Stimulated activated CD8-positive, alpha-beta memory T cell treated with anti-CD3 and anti-CD28 coated beads, Interleukin-15, amount 100 ng/mL, for 24 hours (primary cell): Measurements from ENCODE around the gene BCDIN3D.
A peak's percentile ranks its signal among the peaks of the same experiment; 100 is the strongest.
"Not testable (repeated sequence)": the region's sequence is repeated elsewhere in the genome, so short reads cannot be mapped to it uniquely, and the experiment has no call there.

Experiments used
- DNase-seq: peaks from one replicate; pipeline ENCODE4 v3.0.0-alpha.2; 2020; ENCODE audit warnings: low read depth

BCDIN3D gene

DNA sequence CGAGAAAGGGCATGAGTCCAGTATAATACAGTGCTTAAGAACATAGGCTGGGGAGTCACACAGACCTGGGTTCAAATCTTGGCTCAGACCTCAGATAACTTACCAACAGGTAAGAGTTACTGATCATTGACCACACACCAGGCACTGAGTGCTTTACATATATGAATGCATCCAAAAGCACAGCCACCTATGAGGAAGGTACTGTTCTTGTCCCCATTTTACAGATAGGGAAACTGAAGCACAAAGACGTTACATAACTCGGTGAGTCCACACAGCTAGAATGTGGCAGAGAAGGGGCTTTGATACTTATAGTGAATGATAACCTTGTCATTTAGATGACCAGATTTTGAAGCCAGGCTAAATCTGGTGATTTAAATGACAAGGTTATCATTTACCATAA, 33.2 kb upstream of the BCDIN3D start:
- no peak for DNase-seq

DNA sequence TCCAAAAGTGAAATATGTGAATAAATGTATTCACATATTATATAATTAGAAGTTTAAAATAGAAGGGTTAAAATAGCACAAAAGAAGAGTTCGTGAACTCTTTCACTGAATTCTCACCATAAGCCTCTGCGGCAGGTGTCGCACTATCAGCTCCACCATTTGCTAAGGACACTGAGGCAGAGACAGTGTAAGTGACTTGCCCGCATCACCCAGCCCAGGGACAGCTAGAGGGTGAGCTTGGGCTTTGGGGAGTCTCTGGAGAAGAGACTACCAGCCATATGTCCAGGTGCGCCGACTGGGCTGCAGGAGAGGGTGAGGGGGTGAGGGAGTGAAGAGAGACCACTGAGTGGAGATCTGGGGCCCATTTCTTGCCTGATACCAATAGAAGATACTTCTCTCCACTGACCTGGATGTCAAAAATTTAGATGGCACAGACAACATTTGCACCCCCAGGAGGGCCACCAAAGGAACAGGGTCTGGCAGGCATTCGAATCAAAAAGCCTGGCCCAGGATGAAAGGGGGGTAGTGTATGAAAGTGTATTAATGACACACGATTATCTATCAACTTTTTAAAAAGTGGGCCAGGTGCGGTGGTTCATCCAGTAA, 32.3 kb upstream of the BCDIN3D start:
- DNase-seq, result no peak

DNA sequence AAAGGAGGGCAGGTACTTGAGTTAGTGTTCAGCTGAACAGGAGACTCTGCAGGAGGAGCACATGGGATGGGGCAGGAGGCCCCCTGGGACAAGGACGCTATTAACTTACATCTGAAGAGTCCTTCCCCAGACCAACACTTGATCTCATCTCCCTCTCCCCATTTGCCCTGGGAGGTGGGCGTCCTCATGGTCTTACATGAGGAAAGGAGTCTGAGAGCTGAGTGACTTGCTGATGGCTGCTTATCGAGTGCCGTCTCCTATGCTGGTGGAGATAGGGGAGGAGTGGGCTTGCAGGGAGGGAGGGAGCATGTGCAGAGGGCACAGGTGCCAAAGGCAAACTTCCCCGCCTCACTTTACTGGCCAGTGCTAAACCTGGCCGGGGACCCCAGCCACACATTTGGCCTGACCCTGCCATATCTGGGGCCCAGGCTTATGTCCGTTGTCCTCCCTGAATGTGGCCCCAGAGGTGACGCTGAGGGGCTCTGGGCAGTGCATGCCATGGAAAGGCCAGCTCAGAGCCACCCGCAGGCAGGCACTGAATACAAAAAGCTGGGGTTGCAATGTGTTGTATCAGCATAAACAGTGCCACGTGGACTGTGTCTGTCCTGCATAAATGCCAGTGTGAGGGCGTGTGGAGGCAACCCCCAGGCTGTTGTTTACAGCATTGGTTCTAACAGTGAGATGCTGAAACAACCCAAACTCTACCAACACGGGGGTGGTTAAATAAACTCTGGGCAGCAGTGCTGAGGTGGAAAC, 31.4 kb upstream of the BCDIN3D start:
- DNase-seq, result no peak

DNA sequence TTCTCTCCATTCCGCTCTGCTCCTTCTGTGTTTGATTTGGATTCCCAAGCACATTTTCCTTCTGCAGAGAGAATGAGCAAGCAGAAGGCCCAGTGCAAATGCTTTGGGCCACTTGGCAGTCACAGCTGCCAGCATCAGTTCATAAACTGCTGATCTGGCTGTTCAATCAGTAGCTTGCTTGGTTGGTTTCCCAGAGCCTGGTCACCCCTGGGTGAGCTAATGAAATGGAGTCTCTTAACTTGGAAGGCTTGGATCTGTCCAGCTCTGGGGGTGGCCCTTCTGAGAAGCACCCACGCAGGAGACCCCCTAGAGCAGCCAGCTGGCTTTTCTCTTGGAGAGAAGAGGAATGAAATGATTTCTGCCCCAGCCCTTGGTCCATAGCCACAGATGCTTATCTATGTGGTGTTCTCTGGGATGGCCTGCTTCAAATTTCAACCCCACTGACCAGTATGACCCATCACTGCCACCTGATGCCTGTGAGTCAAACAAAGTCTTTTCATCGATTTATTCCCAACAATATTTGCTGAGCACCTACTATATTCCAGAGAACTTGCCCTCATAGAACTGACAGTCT, 30.5 kb upstream of the BCDIN3D start:
- no peak for DNase-seq

DNA sequence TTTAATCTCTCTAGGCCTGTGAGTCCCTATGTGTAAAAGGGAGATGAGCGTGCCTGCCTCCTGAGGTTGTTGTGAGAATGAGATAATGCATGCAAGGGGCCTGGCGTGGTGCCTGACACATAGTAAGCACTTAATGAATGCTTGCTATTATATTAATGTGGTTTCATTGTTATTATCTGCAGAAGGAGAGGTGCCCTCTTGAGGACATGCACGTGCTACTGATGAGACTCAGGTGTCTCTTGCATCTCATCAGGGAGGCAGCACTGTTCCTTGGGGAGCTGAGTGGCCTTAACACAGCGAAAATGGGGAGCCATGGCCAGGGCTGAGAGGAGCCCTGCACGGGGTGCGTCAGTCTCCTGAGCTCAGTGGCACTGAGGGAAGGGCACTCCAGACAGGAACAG, 29.9 kb upstream of the BCDIN3D start:
- DNase-seq, result no peak

DNA sequence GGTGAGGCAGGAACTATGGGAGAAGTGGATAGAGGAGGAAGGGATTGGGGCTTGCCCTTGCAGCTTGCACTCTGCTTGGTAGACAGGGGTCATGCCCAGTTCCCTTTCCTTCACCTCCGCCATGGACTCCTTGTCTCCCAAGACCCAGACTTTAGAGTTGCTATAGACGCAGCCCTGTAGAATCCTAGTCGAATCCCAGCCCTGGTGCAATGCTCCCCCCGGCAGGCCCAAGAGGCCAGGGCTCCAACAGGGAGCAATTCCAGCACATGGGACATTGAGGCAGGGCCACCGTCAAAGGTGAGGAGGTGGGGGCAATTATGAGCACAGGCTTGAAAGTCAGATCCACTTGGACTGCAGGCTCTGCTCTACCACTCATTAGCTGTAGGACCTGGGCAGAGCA, 29.5 kb upstream of the BCDIN3D start:
- no peak for DNase-seq

DNA sequence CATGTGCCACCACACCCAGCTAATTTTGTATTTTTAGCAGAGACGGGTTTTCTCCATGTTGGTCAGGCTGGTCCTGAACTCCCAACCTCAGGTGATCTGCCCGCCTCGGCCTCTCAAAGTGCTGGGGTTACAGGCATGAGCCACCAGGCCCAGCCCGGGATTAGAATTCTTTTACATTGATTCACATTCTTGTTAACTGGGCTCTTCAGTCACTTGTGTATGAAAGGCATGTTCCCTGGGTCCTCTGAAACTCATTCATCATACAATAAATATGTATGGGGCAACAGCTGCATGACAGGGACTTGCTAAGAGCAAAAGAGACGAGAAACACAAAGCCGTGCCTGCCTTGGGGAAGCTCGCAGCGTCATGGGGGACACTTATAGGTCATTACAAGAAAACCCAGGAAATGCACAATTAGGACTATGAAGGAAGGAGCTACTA, 28.9 kb upstream of the BCDIN3D start:
- DNase-seq, result not testable (repeated sequence)

DNA sequence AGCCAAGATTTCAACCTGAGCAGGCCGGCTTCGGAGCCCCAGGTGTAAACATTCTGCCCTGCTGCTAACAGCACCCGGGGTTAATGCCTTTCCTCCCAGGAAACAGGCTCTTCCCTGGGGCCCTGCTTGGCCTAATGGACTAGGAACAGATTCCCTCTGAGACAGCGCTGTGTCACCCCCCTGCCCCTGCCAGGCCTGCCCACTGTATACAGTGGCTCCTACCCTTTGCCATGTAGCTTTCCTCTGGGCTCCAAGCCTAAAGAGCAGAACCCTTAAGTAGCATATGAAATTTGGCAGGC, 28.3 kb upstream of the BCDIN3D start:
- no peak for DNase-seq

DNA sequence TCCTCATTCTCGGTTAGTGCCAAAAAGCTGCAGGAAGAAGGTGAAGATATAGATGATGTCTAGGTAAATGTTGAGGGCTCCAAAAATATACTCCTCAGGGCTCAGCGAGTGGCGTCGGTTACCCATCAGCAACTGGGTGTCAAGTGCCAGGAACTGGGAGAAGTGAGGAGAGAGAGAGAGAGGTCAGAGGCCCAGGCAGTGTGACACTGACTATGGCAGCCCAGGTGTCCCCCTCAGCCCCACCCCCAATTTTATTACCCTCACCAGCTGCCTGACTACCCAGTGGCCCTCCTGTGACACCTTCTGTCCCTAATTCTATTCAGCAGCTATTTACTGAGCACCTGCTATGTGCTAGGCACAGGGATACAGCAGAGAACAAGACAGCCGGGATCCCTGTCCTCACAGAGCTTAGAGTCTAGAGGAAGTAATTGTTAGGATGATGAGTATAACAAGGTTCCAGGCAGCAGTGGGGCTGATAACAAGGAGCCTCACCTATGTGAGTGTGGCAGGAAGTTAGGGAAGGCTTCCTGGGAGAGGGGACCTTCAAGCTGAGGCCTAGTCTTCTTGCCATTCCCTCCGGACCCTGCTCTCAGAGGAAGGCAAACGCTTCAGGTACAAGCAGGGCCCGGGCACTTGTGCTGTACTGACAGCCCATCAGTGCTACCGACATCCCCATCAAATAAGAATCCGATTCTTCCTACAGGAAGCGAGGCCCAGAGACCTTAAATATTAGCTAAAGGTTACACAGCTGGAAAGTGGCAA, 27.8 kb upstream of the BCDIN3D start:
- DNase-seq, result no peak

DNA sequence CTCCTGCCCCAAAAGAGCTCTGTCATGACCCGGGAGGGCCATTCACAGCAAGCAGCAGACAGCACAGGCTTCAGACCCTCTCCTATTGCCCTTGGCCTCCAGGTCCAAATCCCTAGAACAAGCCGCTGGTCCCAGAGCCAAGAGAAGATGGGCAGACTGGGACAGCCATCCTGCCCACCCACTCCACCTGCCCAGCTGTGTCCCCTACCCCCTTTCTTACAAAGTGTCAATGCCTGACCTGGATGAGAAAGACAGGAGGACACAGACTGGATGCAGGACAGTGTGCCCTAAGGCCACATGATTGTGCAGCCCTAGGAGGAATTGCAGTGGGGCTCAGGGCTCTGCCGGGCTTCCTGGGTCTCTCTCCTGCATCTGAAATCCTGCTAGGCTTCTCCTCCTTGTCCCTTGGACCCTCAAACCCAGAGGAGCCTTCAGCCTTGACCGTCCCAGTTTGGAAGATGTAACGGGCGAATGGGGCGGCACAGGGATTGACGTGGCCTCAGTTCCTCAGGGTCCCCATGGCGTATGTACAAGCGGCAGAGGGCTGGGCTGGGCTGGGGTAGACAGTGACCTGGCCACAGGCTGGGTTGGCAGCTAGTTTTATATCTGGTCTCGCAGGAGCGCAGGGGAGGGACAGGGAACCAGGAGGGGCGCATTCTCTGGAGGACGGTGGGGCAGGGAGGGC, 27.1 kb upstream of the BCDIN3D start:
- DNase-seq, result no peak

DNA sequence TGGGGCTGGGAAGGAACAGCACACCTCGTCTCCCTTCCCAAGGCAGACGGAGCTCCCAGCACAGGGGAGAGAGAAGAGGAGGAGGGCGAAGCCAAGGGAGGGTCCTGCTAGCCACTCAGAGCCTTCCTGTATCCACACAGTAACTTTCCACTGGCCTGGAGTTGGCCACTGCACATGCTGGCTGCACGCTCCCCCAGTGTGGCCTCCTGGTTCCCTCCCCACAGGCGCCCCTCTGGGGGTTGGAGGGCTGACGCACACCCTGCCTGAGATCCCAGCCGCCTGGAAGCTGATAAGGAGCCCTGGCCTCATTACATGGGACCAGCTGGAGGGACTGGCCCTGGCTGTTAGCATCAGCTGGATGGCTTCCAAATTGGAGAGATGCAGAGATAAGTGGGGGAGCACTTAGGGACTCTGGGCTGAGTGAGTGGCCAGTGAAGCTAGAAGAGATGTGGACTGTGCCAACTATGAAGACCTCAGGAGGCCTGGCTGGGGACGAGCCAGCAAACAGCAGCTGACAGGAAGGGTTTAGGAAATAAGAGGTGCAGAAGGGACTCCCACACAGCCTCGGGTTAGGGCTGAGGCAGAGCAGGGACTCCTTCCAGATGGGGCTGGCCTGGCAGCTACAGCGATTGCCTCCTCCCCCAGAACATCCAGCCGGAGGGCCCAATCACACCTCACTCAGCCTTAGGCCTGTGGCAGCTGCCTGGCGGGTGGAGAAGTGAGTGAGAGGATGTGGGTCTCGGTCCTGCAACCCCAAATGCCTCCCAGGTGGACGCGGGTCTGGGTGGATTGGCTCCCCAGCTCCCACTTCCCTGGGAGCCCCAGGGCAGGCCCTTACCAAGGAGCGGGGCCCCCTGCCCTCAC, 26.3 kb upstream of the BCDIN3D start:
- no peak for DNase-seq

DNA sequence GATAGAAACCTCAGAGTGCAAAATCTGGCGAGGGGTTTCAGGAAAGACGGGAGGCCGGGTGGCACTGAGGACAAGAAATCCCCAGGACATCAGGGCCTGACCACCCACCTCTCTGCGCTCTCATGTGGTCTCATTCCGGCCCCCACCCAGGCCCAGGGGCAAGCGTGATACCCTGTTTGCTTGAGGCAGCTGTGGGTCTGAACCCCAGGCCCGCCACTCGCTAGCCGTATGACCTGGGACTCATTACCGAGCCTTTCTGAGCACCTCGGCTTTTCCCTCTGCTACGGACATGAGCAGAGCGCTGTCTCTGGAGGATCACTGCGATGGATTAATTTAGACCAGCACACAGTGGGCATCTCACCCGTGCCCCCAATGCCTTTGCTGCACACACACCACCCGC, 25.5 kb upstream of the BCDIN3D start:
- DNase-seq, result no peak

DNA sequence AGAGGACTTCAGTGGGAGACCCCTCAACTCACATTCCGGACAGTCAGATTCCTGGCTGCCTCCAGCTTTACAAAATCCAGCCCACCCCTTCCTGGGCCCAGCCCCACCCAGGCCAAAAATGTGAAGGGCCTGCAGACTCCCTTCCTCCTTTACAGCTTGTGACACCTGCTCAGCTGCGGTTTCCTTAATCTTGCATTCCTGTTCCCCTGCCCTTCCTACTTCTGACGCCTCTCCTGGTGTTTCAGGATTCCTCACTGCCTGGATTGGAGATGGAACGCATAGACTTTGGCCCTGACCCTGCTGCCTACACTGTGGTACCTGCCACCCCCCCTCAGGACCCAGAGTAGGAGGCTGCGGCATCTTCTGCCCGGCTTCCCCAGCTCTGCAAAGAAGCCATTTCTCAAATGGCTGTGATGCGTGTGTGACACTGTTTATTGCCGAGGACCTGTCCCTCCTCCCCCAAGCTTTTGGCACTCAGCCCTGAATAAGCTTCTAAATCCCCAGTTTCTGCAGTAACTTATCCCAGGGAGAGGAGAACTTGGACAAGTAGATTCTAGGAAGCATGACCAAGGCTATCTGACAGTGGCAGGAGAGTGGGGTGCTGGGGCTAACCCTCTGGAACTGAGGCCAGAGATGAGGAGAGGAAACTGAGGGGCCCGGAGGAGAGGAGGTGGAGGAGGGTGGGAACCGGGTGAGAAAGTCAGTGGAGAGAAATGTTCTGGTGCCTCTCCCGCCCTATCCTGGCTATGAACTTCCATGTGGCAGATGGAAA, 24.9 kb upstream of the BCDIN3D start:
- DNase-seq, result no peak

DNA sequence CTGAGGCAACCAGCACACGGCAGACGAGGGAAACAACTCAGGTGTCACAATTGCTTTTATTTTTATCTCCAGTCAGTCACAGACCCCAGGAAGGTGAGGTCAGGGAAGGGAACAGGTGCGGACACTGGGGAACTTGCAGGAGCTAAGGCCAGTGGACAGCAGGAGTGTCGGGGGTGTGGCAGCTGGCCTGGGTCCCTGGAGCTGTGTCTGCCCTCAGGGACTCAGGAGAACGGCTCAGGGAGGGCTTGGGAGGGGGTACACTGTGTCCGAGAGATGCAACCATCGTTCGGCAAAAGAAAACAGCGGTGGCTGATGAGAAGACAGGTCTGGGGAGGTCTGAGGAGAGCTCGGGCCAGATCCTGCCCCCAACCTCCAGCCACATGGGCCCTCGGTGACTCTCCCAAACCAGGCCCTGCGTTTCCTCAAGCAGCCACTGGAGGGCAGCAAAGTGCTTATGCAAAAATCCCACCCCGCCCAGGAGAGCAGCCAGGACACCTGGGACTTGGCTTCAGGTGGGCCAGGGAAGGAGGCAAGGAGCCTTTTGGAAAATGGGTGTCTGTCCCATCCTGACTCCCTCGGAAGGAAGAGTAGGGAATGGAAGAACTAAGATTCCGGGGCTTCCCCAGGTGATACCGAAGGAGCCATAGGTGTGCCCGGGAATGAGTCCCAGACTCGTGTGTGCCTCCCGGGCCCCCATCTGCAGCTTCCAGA, 24.1 kb upstream of the BCDIN3D start:
- peak; percentile 44 for DNase-seq

DNA sequence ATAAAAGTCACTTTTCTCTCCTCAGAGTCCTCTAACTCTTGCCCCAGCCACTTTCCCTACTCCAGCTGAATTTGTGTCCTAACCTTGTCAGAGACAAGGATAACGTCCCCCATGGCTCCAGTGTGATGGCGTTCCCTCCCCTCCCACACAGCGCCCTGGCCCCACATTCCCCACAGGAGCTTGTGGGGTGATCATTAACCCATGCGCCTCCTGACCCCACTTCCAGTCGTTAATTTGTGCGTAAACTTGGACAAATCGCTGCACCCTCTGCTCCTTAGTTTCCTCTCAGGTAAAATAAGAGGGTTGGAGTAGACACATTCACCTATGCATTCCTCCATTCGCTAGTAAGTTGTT, 22.9 kb upstream of the BCDIN3D start:
- no peak for DNase-seq

DNA sequence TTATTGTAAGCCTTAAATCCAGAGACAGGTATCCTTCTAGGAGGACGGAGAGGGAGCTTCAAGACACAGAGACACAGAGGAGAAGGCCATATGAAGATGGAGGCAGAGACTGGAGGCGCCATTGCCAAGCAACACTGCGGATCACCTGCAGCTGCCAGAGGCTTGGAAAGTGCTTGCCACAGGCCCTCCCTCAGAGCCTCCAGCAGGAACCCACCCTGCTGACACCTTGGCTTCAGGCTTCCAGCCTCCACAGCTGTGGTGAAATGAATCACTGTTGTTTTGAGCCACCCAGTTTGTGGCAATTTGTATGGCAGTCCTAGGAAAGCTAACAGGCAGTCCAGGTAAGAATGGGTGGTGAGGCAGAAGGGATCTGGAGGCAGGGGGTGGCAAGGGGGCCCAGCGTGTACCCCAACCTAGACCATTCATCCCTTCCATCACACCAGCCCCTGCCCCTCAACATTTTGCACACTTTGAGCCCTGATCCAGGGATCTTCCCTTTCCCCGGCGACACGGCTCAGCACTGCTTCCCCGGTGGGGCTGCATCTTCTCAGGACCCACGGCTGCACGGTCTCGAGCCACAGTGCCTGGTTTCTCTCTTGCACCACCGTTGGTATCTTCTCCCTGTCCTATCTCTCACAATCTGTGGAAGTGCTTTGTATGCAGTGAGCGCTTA, 22.3 kb upstream of the BCDIN3D start:
- DNase-seq, result no peak

DNA sequence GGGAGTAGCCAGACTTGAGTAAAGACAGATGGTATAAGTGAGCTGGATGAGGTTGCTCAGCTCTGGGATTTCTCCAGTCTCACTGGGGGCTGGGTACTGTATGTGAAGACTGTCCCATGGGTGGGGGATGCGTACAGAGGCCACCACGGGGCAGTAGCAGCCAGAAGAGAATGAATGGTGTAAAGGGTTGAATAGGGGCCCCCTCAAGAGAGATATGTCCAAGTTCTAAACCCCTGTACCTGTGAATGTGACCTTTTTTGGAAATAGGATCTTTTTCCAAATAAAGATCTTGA, 21.8 kb upstream of the BCDIN3D start:
- DNase-seq, result no peak

DNA sequence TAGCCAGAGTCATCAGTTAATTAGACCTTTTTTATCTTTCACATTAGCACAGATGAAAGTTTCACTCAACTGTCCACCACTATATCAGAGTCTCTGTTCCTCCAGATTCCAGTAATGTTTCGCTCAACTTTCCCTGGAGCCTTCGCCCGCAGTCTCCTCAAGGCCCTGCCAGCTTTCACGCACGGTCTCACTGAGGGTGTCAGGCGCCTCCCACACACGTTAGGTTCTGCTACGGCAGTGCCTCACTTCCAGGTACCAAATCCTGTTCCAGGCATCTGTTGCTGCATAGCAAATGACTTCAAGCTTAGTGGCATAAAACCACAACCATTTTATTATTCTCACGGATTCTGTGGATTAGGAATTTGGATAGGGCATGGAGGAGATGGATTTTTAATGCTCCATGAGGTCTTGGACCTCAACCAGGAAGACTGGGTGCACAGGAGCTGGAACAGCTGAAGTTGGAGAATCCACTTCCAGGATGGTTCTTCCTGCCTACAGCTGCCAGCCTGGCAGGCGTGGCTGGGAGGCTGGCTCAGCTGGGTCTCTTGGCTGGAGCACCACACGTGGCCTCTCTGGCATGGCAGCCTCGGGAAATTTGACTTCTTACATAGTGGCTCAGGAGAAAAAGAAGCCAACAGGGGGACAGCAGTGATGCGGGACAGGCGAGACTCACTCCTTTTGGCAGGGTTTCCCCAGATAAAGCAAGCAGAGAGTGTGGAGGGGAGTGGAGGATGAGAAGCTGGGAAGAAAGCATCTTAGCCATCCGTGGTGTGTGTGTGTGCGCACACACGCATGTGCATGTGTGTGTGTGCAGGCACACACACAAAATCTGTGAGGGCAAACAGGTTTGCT, 21.3 kb upstream of the BCDIN3D start:
- DNase-seq, result no peak

DNA sequence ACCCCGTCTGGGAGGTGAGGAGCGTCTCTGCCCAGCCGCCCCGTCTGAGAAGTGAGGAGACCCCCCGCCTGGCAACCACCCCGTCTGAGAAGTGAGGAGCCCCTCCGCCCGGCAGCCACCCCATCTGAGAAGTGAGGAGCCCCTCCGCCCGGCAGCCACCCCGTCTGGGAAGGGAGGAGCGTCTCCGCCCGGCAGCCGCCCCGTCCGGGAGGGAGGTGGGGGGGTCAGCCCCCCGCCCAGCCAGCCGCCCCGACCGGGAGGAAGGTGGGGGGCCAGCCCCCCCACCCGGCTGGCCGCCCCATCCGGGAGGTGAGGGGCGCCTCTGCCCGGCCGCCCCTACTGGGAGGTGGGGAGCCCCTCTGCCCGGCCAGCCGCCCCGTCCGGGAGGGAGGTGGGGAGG, 18.0 kb upstream of the BCDIN3D start:
- not testable (repeated sequence) for DNase-seq
